Activated CD4-positive, alpha-beta T cell treated with anti-CD3 and anti-CD28 coated beads, Interleukin-2, Interleukin-4, amounts not matched to agents 100 ng/mL and 50 ng/mL, durations not matched to agents 16 hours and 8 hours (primary cell): ENCODE measurements around the gene AP4S1.
A peak's percentile ranks its signal among the peaks of the same experiment; 100 is the strongest.

Experiments
- DNase-seq: peaks from one replicate; pipeline ENCODE4 v3.0.0-alpha.2; 2020; ENCODE audit warnings: low spot score

Gene AP4S1

GRCh38 chr14:31006703-31007102, 18.7 kb upstream of the AP4S1 start:
- DNase-seq: no peak

- no peak for DNase-seq
These were observed 15.4 kb upstream of the AP4S1 start for GRCh38 chr14:31009836-31010574.

- DNase-seq: no peak
These were observed 14.5 kb upstream of the AP4S1 start for GRCh38 chr14:31010935-31011334.

GRCh38 chr14:31013841-31014240, 11.6 kb upstream of the AP4S1 start:
- DNase-seq: no peak

- no peak for DNase-seq
These were observed 7.3 kb upstream of the AP4S1 start for GRCh38 chr14:31018057-31018645.

- DNase-seq: no peak
These were observed 4.4 kb upstream of the AP4S1 start for GRCh38 chr14:31020834-31021575.

- DNase-seq: no peak
These were observed 3.9 kb upstream of the AP4S1 start for GRCh38 chr14:31021576-31021949.

GRCh38 chr14:31022386-31022785, 3.1 kb upstream of the AP4S1 start:
- DNase-seq: no peak

- no peak for DNase-seq
These were observed 1.4 kb upstream of the AP4S1 start for GRCh38 chr14:31024010-31024480.

GRCh38 chr14:31024577-31025366, 677 bp upstream of the AP4S1 start:
- DNase-seq: no peak

- DNase-seq: no peak
These were observed 614 bp downstream of the AP4S1 start, which contains the start of gene STRN3 for GRCh38 chr14:31026077-31026449. Gene STRN3 (minus strand): TSS chr14:31026379. CDS start chr14:31026185, 194 bp downstream.

GRCh38 chr14:31026450-31027235, 1.2 kb downstream of the AP4S1 start:
- DNase-seq: peak; percentile 95

GRCh38 chr14:31027847-31028246, 2.4 kb downstream of the AP4S1 start:
- DNase-seq: no peak

- DNase-seq: peak; percentile 25
These were observed 3.8 kb downstream of the AP4S1 start for GRCh38 chr14:31029016-31029970.

- no peak for DNase-seq
These were observed 5.0 kb downstream of the AP4S1 start for GRCh38 chr14:31030469-31030868.

GRCh38 chr14:31036552-31036951, 11.1 kb downstream of the AP4S1 start:
- DNase-seq: no peak

GRCh38 chr14:31037709-31038221, 12.3 kb downstream of the AP4S1 start:
- DNase-seq: no peak

- no peak for DNase-seq
These were observed 13.2 kb downstream of the AP4S1 start for GRCh38 chr14:31038521-31039166.

GRCh38 chr14:31042300-31042699, 16.9 kb downstream of the AP4S1 start:
- DNase-seq: no peak
